Stimulated activated CD4-positive, alpha-beta T cell treated with anti-CD3 and anti-CD28 coated beads, TNF-alpha, amount 100 ng/mL, for 1 hour (primary cell): ENCODE measurements around the gene SEMA6A.

ENCODE experiments used
- DNase-seq, 3 donors: peaks; one replicate each; pipeline ENCODE4 v3.0.0-alpha.2; 2020; ENCODE audit warnings: low read depth in 3 of 3, low spot score in 1 of 3

The SEMA6A gene

DNA sequence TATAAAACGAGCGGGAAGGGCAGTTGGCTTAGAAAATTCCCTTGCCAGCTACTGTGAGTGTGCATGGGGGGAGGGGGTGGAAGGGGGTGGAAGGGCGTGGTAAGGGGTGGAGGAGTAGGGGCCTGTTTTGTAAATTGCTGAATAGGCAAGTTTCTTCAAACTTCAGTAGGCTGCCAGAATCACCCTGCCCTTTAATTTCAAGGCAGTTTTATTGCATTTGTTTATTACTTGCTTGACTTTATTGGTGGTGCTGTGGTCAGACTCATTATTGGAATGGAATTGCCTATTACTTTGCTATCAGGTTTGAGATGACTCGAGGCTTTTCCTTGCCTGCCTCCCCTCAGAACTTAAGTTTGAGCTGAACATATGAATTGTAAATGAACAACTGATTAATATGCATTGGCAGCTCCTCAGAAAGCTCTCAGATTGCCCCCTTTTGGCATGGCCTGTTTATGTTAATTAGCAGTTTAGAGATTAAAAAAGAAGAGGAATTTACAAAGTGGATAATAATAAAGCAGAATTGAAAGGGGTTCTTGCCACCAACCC, 76.0 kb downstream of the SEMA6A start:
- no peak for DNase-seq

DNA sequence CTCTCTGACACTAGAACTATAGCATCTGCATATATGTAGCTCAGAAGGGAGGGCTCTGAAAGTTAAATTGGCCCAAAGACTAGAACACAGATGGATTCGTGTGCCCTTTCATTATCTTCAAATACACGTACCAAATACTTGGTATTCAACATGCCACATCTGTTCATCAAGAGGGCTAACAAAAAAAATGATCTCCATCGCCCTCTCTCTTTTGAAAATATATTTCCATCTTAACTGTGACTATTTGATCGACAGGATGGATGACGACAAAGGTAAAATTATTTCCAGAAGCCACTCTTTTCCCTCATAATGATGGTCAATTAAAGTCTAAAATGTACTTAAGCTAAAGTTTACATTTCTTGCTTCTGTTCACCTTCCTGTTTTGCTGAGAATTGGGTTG, 77.0 kb downstream of the SEMA6A start:
- DNase-seq = no peak

DNA sequence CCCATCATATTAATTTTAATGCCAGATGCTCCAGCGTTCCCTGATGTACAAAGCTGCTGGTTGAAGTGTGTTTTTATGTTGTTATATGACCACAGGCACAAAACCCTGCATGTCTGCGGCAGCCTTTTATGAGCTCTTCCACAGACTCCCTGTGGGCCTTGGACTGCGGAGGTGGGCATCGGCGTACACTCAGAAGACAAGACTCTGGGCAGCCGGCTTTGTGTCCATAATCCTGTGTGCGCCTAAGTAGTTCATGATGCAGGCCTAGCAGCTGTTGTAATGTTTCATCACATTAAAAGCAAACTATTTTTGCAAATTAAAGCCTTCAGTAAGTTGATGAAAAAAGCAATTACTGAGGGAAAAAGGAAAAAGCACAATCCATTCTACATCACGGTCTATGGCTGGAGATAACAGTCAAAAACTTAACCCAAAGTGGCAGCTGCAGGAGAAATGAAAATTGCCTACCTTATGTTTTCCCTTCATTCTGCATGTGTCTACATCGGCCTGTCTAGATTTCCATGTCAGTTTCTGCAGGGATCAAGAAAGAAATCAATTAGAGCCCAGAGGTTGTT, 78.8 kb downstream of the SEMA6A start:
- DNase-seq = no peak

DNA sequence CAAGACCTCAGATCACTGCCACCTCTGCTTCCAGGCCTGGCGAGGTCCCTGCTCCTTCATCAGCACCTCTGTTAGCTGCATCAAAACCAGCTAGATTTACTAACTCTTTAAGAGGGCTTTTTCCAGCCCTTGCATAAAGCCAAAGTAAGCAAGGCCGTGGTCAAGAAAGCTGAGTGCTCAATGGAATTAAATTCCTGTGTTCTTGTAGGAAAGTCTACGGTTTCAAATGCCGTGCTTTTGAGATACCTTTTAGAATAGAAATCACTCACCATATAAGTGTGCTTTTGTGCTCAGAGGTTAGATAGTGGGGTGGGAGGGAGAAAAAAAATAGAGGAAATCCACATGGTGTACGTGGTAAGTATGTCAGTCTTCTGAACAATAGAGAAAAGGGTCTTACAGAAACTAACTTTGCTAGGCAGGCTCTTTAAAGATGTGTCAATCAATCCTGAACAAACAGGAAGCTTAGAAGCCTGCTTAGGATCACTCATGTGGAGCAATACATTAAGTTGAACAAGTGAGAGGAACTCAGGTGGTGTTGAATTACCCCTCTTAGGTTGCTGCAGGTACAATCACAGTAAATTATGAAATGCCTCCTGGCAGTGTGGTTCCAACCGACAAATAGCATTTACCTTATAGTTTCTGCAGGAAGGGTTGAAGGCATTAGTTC, 79.7 kb downstream of the SEMA6A start:
- DNase-seq = no peak

DNA sequence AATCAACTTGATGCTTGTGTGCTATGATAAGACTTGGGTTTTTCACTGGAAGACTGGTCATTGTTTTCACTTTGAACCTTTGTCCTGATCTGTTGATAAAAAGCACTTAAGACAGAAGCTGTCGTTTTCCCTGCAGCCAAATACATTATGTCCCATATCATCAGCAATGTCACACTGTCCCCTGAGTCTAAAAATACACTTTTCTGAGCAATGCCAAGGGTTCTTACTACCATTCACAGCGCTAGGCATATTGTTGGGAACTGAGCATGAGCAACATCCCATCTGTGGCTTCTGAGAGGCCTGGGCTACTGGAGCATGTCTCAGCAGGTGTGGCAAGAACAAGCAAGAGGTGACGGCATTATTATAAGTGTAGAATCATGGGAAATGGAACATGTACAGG, 81.8 kb downstream of the SEMA6A start:
- DNase-seq = no peak

DNA sequence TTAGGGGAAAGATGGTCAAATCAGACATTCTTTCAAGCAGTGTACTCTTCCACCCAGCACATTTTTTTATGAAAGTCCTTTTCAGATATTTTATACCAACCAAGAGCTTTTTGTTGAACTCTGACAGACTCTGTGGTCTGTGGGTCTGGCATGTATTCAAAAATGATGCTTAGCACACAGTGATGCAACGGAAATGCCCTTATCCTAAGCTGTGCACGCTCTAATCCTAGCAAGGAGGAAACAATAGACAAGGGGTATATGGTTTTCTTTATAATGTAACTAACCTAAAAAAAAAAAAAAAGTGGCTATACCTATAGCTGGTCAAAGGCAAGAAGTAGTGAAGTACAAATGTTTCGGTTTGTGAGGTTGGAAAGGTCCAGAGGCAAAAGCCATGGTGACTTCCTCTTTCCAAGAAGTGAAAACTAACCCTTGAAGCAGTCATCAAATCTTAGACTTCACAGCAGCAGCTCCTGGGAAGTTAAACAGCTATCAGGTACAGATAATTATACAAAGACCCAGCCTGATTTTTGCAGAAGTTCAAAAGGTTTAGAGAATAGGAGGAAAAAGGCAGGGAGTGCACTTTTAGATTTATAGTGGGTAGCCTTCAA, 82.5 kb downstream of the SEMA6A start:
- no peak for DNase-seq

DNA sequence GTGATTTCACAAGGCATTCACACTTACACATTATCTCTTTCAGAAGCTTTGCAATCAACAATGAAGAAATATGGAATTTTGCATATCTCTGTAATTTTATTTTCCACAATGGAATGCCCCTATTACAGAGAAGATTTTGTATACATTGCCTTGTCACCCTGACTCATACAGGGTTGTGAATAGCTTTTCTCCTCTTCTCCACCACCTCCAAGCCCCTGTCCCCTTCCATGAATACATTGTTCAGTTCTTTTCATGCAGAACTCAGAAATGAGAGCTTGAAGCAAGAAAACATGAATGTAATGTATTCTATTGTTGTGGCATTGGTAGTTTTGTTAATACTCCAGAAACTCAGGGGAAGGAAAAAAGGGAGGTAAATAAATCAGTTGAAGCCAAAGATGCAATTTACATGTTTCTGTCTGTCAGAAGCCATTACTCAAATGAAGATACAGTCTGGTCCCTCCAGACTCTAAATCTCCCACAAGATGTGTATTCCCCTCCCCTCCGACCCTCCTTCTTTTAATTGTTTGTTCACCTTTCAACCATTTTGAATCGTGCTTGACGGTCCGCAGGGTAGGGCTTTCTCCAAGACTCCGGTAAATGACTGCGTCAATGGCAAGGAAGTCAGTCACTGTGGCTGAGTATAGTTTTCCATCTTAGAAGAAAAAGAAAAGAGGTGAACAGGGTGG, 86.1 kb downstream of the SEMA6A start:
- no peak for DNase-seq

DNA sequence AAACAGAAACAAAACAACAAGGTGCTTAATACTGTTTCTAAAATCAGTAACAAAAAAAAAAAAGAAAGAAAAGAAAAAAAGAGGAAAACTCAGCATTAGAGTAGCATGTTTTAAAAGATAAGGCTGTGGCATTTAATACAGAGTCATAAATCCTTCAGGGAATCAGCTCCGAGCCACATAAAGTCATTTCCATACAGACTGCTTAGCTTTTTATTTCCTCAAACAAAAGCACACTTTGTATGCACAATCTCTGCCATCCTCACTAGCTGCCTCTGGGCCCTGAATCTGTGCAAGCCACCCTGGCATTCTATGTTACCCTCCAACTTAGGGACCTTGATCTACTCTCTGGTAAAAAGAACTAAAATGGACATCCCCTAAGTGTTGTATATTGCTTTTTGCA, 87.6 kb downstream of the SEMA6A start:
- no peak for DNase-seq

DNA sequence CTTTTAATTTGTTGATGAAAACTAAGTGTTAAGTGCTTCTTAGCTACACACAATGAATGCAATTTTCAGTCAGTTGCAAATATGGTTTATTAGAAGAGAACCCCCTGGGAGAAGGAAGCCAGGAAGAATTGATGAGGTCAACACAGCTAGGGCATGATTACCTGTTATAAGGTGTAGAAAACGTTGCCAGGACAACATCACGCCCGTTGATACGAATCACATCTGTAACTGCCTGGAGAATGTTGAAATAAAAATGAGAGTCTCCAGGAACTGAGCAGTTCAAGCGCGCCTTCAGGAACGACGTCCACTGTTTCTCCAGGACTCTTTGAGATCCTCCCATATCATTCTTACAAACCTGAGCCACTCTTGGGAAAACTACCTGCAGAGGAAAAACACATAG, 88.0 kb downstream of the SEMA6A start:
- DNase-seq = no peak

DNA sequence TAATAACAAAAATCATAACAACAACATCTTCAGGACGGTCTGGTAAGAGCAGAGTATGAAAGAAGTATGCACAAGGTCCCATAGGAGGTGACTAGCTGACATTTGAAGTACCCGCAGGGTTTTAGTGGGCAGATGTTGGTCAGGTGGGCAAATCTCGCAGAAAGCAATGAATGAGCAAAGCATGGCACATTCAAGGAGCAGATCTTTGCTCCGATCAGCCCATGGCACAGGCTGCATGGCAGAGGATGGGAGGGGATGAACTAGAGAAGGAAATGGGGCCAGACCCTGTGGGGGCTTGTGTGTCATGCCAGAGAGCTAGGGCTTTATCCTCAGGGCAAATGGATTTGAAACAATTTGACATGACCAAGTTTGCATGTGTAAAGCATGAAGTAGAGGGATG, 90.0 kb downstream of the SEMA6A start:
- no peak for DNase-seq

DNA sequence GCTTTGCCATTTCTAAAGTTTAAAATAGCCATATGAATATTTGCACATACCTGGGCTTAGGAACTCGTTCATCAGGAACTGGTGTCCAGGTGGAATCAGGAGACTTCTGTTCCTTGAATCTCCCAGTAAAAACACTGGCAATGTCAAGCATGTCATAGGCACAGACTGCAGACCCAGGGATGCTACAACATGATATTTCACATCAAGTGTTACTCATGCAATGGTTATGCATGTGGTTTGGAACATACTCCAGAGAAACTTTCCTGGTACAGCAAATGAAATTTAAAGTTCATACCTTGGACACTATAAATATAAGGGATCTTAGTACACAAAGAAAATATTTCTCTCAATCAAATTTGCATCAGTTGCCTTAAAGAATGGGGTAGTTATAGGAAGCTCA, 92.2 kb downstream of the SEMA6A start:
- no peak for DNase-seq

DNA sequence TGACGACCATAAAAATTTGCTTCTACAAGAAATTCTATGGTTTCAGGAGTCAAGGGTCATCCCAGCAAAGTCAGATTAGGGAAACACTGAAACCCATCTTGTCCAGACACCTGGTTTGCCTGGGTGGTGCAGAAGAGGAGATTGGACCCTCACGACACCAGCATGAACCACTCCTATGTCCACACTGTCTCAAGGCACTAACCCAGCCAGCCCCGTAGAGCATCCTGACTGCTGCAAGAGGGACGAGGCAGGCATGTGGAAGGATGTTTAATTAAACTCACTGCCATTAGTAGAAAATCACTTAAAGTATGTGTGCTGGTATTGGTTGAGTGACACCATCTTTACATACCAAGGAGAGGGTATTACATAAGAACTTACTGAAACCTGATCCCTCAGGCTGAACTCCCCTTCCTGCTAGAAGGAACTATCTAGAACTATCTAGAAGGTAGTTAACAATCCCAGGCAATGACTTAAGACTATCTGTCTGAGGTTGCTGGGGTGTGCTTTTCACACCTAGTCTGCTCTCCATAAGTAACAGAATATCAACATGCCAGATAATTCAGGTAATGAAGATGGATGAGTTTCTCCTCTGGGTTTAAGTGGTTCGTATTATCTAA, 93.6 kb downstream of the SEMA6A start:
- no peak for DNase-seq

DNA sequence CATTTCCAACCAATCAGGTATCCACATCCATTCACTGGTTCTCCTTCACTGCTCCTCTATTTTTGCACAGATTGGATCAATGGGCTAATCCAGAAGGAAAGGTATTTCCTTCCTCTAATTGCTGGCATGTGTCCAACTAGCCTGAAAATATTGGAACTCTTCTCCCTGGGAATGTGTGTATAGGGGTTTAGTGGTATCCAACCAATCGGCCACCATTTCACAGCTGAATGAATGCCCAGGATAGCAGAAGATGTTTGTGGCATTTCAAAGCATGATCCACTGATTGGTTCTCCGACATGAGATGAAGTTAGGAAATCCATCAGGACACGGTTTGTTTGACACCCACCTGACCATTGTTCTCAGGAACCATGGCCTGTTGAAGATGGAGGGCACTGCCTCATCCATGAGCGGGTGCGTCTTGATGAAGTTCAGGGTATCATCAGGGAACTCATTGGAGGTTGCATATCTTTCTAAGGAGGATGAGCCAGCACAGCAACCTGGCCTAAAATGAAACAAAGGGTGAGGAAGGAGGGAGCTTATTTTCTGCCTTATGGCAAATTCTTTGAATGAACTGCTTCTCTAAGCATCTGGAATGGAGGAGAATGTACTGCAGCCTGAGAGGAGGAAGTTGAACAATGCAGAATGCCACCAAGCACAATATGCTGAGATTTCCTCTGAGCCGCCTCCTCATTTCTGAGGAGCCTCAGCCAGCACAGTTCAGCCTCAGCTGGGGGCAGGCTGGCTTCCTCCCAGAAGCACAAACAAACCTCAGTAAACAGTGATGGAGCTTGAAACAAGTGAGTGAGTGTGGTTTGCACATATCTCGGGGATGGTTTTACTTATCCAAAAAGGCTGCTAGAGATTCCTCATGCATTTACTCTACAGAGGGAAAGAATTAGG, 94.6 kb downstream of the SEMA6A start:
- DNase-seq = no peak

DNA sequence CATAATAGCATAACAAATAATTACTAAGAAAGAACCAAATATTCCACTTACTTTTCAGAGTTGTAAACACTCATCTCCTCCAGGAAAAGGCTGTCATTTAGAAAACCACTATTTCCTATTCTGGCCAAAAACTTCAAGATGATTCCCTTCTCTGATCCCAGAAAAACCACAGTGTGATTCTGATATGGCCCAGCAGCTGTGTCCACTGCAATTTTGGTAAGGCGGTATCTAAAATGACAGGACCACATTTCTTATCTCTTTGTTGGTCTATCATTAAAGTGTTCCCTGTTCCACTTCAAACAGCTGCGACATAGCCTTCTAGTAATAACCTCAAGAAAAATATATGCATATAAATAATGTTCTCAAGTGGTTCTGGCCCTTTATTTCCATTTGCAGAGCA, 96.1 kb downstream of the SEMA6A start:
- no peak for DNase-seq

DNA sequence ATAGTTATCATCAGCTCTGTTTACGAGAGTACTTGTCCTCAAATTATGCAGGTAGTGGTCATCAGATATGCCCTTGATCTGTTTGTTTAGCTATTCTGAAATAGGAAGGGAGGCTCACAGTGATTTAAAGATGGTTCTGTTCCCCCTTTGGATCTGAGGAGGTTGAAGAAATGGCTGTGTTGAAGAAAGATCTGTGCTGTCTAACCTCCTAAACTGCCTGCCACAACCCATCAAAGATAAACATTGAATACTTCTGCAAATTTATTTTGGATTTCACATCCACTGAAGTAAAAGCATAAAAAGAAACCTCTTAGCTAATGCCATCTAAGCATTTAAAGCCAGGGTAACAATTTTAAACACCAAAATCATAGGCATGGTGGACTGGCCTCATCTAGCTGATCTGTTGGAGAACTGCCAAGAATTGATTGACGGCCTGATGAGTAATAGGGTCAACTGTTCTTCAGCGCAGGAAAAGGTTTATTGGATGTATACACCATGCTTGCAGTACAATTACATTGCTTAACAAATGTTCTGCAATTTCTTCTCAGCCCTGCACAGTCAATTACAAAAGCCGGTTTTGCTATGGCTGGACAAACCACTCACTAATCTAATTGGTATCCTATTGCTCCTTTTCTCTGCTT, 97.6 kb downstream of the SEMA6A start:
- DNase-seq = no peak

DNA sequence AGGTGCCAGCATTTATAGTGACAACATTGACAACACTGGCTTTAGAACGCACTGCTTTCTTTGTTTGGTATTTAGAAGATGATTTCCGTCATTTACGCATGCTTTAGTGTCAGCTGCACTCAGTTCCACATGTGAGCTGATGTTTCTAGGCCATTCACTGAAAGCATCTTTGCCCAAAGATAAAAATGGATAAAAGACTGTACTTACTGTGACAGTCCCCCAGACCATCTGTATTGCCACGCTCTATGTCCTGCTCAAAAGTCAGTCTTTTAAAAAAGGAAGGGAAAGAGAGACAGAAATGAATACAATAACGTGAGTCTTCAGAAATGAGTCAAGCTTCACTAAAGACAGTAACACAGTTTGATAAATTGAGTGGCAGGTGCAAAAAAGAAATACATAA, 99.3 kb downstream of the SEMA6A start:
- no peak for DNase-seq

DNA sequence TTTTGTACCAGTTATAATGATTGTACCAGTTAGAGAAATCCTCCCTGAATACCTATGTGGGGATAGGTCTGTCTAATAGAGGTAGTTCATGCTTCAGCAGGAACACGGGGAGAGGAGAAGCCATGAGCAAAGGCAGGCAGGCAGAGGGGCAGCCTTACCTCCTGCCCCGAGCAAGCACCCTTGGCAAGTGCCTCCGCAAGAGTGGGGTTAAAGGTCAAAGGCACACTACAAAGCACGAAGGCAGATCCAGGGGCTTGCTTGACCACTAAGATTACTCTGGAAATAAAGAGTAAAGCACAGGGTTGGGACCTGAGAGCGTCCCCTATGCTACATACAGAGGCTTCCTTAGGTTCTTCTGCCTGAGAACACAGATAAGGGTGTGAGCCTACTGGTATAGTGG, 100.9 kb downstream of the SEMA6A start:
- no peak for DNase-seq

DNA sequence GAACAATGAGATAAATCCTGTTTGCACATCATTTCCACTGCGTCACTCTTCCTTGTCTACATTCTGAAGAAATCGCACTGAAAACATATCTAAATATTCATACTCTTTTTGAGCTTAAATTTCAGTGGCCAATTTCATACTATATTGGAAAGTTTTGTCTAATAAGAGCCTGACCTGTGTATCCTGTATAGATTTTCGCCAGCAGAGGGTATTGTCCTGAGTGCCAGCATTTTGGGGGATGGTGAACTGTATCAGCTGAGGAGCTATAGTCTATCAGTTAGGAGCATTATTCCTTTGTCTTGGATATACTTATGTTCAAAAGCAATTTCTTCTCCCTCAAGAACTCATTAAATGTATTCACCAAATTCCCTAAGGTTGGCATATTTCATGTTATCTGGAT, 102.3 kb downstream of the SEMA6A start:
- DNase-seq = no peak

DNA sequence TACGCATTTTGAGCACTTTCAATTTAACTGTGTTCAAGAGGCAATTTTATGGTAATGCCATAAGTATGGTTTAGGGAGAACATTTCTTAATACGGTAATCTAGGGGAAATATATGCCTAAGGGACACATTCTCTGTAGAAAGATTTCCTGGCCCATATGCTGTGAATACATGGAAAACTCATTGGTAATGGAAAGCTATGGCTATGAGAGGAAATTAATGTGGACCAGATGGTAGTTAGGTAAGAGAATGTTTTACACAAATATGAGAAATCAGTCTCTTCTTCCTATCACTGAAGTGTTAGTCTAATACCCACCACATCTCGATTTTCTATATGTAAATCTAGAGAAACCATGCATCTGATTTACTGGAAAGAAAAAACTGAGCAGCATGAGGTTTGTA, 105.0 kb downstream of the SEMA6A start:
- no peak for DNase-seq

DNA sequence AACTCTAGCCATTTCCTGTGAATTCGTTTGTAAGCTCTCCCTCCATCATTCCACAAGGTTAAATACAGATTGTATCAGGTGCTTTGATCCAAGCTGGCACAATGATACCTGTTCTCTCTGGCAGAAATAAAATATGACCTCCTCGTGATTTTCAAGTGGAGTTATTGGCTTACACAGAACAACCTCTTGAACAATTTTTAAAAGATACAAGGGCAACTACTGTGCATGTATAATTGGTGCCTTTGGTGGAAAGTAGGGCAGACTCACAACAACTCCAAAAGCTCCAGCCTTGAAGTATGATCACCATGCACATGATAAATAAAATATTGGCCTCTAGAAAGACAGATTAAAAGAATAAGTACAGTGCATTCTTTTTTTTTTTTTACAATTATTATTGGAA, 106.0 kb downstream of the SEMA6A start:
- DNase-seq = no peak
